IMR-90 (cell line): Measurements from ENCODE around the gene RFPL1. TPM values are rescaled to one million over a fixed set of nuclear protein-coding genes. Genes with fewer than 3 reads are reported as not detected.

Experiments
- ATAC-seq: fragments of 200-7000 bp; cut with Tn5 transposase; 2 replicates; pipeline ENCODE4 v1.9.1; 2020; ENCODE audit warnings: low read depth, mild to moderate bottlenecking, moderate library complexity
- BruUV-seq: library from RNA; stranded (reverse); fragments of 400-500 nt; replicated peaks from 2 replicates; lab custom pipeline; 2021; lab: Mats Ljungman, UMichigan
- CTCF ChIA-PET: fragments of 300-600 bp; formaldehyde crosslinking; extraction: SDS; loops from one replicate; lab custom pipeline; 2021; ENCODE audit warnings: antibody characterized with exemption; lab: Yijun Ruan, JAX
- POLR2A ChIA-PET: fragments of 300-600 bp; sonication (Branson Sonifier 250); formaldehyde crosslinking; loops from one replicate; lab custom pipeline; 2022; ENCODE audit warnings: antibody characterized with exemption; ENCODE audit not compliant: unreplicated experiment; lab: Charles Lee
- DNase-seq: peaks from one replicate; pipeline ENCODE4 v3.0.0; 2013
- H2AFZ ChIP-seq: replicated peaks from 2 replicates; pipeline ENCODE3; 2013; ENCODE audit warnings: low read length, mild to moderate bottlenecking; ENCODE audit not compliant: poor library complexity
- H2AK5ac ChIP-seq: 2 replicates; pipeline ENCODE4 v1.6.1; 2013; ENCODE audit warnings: low read depth, low read length, inconsistent platforms
- H2AK9ac ChIP-seq: replicated peaks from 2 replicates; pipeline ENCODE3; 2013; ENCODE audit warnings: mild to moderate bottlenecking, low read depth, low read length, moderate library complexity; ENCODE audit not compliant: poor library complexity
- H2BK120ac ChIP-seq: 2 replicates; pipeline ENCODE4 v1.6.1; 2013; ENCODE audit warnings: low read depth, low read length, inconsistent platforms
- H2BK15ac ChIP-seq: 3 replicates; pipeline ENCODE4 v1.6.1; 2013; ENCODE audit warnings: low read depth, low read length, inconsistent platforms
- H2BK20ac ChIP-seq: 2 replicates; pipeline ENCODE4 v1.6.1; 2013; ENCODE audit warnings: low read depth, mild to moderate bottlenecking, inconsistent platforms, low read length, moderate library complexity
- H2BK5ac ChIP-seq: 2 replicates; pipeline ENCODE4 v1.6.1; 2013; ENCODE audit warnings: mild to moderate bottlenecking, low read depth, low read length, inconsistent platforms; ENCODE audit not compliant: poor library complexity, severe bottlenecking
- H3K14ac ChIP-seq: replicated peaks from 2 replicates; pipeline ENCODE4 v1.6.1; 2013; ENCODE audit warnings: low read depth, low read length, inconsistent platforms
- H3K18ac ChIP-seq: 2 replicates; pipeline ENCODE4 v1.6.1; 2013; ENCODE audit warnings: low read depth, low read length, control low read depth
- H3K23ac ChIP-seq: 2 replicates; pipeline ENCODE4 v1.6.1; 2013; ENCODE audit warnings: low read depth, low read length, inconsistent platforms
- H3K27ac ChIP-seq: 2 replicates; pipeline ENCODE4 v1.5.1; 2013; ENCODE audit warnings: mild to moderate bottlenecking, control low read depth, low read length; ENCODE audit not compliant: insufficient read depth
- H3K27me3 ChIP-seq: 2 replicates; pipeline ENCODE4 v1.6.1; 2013; ENCODE audit warnings: low read length; ENCODE audit not compliant: control insufficient read depth, insufficient read depth
- H3K36me3 ChIP-seq: 2 replicates; pipeline ENCODE4 v1.6.1; 2013; ENCODE audit warnings: low read length, mixed read lengths; ENCODE audit not compliant: control insufficient read depth, insufficient read depth
- H3K4ac ChIP-seq: 2 replicates; pipeline ENCODE4 v1.6.1; 2013; ENCODE audit warnings: low read depth, low read length, inconsistent platforms
- H3K4me1 ChIP-seq: 2 replicates; pipeline ENCODE4 v1.6.1; 2013; ENCODE audit warnings: low read length, mixed read lengths; ENCODE audit not compliant: control insufficient read depth, insufficient read depth
- H3K4me2 ChIP-seq: 2 replicates; pipeline ENCODE4 v1.6.1; 2013; ENCODE audit warnings: low read depth, mild to moderate bottlenecking, control low read depth, low read length, moderate library complexity
- H3K4me3 ChIP-seq: 2 replicates; pipeline ENCODE4 v1.5.1; 2013; ENCODE audit warnings: low read depth, mild to moderate bottlenecking, control low read depth, low read length, moderate library complexity; ENCODE audit not compliant: insufficient read depth
- H3K56ac ChIP-seq: 2 replicates; pipeline ENCODE4 v1.6.1; 2013; ENCODE audit warnings: low read length, inconsistent platforms; ENCODE audit not compliant: insufficient read depth; ENCODE audit errors: extremely low read depth
- H3K79me1 ChIP-seq, 2 experiments: 2 replicates each; pipeline ENCODE4 v1.6.1; 2013; ENCODE audit warnings: low read length in 2 of 2, inconsistent platforms in 1 of 2, low read depth in 1 of 2
- H3K9ac ChIP-seq: 2 replicates; pipeline ENCODE4 v1.6.1; 2013; ENCODE audit warnings: low read depth, low read length, control low read depth
- H3K9me1 ChIP-seq: 2 replicates; pipeline ENCODE4 v1.6.1; 2013; ENCODE audit warnings: low read length, inconsistent platforms; ENCODE audit not compliant: insufficient read depth
- H3K9me3 ChIP-seq: 2 replicates; pipeline ENCODE4 v1.6.1; 2013; ENCODE audit warnings: low read length; ENCODE audit not compliant: control insufficient read depth, insufficient read depth
- H4K20me1 ChIP-seq: 2 replicates; pipeline ENCODE4 v1.6.1; 2013; ENCODE audit warnings: low read length, inconsistent platforms; ENCODE audit not compliant: insufficient read depth
- H4K5ac ChIP-seq: 2 replicates; pipeline ENCODE4 v1.6.1; 2013; ENCODE audit warnings: mild to moderate bottlenecking, low read depth, low read length, control low read depth
- H4K8ac ChIP-seq, 2 experiments: 2 replicates each; pipeline ENCODE4 v1.6.1; 2013; ENCODE audit warnings: low read depth in 2 of 2, low read length in 2 of 2, control low read depth in 1 of 2, inconsistent platforms in 1 of 2
- H4K91ac ChIP-seq: 2 replicates; pipeline ENCODE4 v1.6.1; 2013; ENCODE audit warnings: low read depth, low read length, inconsistent platforms; ENCODE audit not compliant: insufficient read depth
- BHLHE40 ChIP-seq: fragments of 150-350 bp; IDR thresholded peaks from 2 replicates; pipeline ENCODE4 v1.6.1; 2016; ENCODE audit warnings: mild to moderate bottlenecking, low read depth, low read length
- CEBPB ChIP-seq: IDR thresholded peaks from 2 replicates; pipeline ENCODE4 v1.6.1; 2012; ENCODE audit warnings: low read depth, low read length, improper control_type of control experiment
- CHD1 ChIP-seq: IDR thresholded peaks from 2 replicates; pipeline ENCODE4 v1.6.1; 2012; ENCODE audit warnings: low read depth, low read length, improper control_type of control experiment
- FOS ChIP-seq: fragments of 150-350 bp; IDR thresholded peaks from 2 replicates; pipeline ENCODE4 v1.6.1; 2016; ENCODE audit warnings: low read depth, low read length
- MAFK ChIP-seq: IDR thresholded peaks from 2 replicates; pipeline ENCODE4 v1.6.1; 2012; ENCODE audit warnings: low read depth, low read length, improper control_type of control experiment
- MAZ ChIP-seq: IDR thresholded peaks from 2 replicates; pipeline ENCODE4 v1.6.1; 2012; ENCODE audit warnings: low read depth, mild to moderate bottlenecking, low read length, improper control_type of control experiment, moderate library complexity, borderline replicate concordance
- MXI1 ChIP-seq: IDR thresholded peaks from 2 replicates; pipeline ENCODE4 v1.6.1; 2012; ENCODE audit warnings: low read depth, mild to moderate bottlenecking, low read length, moderate library complexity, borderline replicate concordance
- NFE2L2 ChIP-seq: fragments of 150-350 bp; IDR thresholded peaks from 2 replicates; pipeline ENCODE4 v1.6.1; 2016; ENCODE audit warnings: low read depth, mild to moderate bottlenecking, low read length
- POLR2A ChIP-seq: IDR thresholded peaks from 2 replicates; pipeline ENCODE4 v1.6.1; 2012; ENCODE audit warnings: mild to moderate bottlenecking, low read depth, low read length
- RAD21 ChIP-seq: IDR thresholded peaks from 2 replicates; pipeline ENCODE4 v1.6.1; 2012; ENCODE audit warnings: low read length, improper control_type of control experiment
- RCOR1 ChIP-seq: IDR thresholded peaks from 2 replicates; pipeline ENCODE4 v1.6.1; 2012; ENCODE audit warnings: mild to moderate bottlenecking, low read length, improper control_type of control experiment; ENCODE audit not compliant: insufficient replicate concordance
- RFX5 ChIP-seq: IDR thresholded peaks from 2 replicates; pipeline ENCODE4 v1.8.0; 2012; ENCODE audit warnings: low read depth, mild to moderate bottlenecking, low read length, moderate library complexity
- SMC3 ChIP-seq: fragments of 150-350 bp; IDR thresholded peaks from 2 replicates; pipeline ENCODE4 v1.6.1; 2016; ENCODE audit warnings: low read depth, mild to moderate bottlenecking, antibody characterized with exemption, low read length, moderate library complexity
- WGBS, 2 experiments: methylation state at CpG; one replicate each; pipeline versions ENCODE4 v1.1.5 to v1.1.7; 2013; ENCODE audit warnings: missing lambda C conversion rate in 2 of 2; ENCODE audit not compliant: insufficient read length in 1 of 2; ENCODE audit errors: extremely low coverage in 2 of 2; 5-methylcytosine and 5-hydroxymethylcytosine counted together
- dilution Hi-C: fragments of 300-500 bp; cut with HindIII; formaldehyde crosslinking; loops from one replicate; pipeline ENCODE4 v1.14.3; 2018; ENCODE audit warnings: low sequenced_read_pairs; ENCODE audit not compliant: unreplicated experiment
- in situ Hi-C: fragments of 300-500 bp; cut with MboI; formaldehyde crosslinking; loops from 3 replicates; pipeline ENCODE4 v1.14.3; 2019; ENCODE audit warnings: low sequenced_read_pairs, inconsistent platforms, mixed read lengths
- intact Hi-C: fragments of 100-400 bp; cut with micrococcal nuclease; formaldehyde crosslinking; loops from 2 replicates; pipeline ENCODE4 v1.10.0; 2022
- polyA plus RNA-seq, 3 experiments: library from polyadenylated mRNA; depleted of rRNA; stranded (reverse); fragments of >200 nt; gene quantifications; 2 replicates each; pipeline ENCODE4 v1.2.3, GENCODE V29; 2012; ENCODE audit warnings: low replicate concordance in 1 of 3
- total RNA-seq: library from RNA; depleted of rRNA; stranded (reverse); fragments of >200 nt; gene quantifications from 2 replicates; pipeline ENCODE4 v1.2.3, GENCODE V29; 2012
- TF ChIP-seq, protein P1 (sequence below): fragments of 150-350 bp; IDR thresholded peaks from 2 replicates; pipeline ENCODE4 v1.6.1; 2016; ENCODE audit warnings: low read depth, mild to moderate bottlenecking, low read length, moderate library complexity, borderline replicate concordance
- TF ChIP-seq, protein P2 (sequence below): fragments of 150-350 bp; IDR thresholded peaks from 2 replicates; pipeline ENCODE4 v1.6.1; 2017; ENCODE audit warnings: mild to moderate bottlenecking, antibody characterized with exemption, low read length, low read depth
- TF ChIP-seq, protein P3 (sequence below): conservative IDR thresholded peaks from 2 replicates; pipeline ENCODE4 v1.5.1; 2012; ENCODE audit warnings: mild to moderate bottlenecking, low read depth, low read length, improper control_type of control experiment

The RFPL1 gene
- total and polyA plus RNA-seq, 2 of the 4 experiments (the other 2 are of a cell fraction) = not detected

DNA sequence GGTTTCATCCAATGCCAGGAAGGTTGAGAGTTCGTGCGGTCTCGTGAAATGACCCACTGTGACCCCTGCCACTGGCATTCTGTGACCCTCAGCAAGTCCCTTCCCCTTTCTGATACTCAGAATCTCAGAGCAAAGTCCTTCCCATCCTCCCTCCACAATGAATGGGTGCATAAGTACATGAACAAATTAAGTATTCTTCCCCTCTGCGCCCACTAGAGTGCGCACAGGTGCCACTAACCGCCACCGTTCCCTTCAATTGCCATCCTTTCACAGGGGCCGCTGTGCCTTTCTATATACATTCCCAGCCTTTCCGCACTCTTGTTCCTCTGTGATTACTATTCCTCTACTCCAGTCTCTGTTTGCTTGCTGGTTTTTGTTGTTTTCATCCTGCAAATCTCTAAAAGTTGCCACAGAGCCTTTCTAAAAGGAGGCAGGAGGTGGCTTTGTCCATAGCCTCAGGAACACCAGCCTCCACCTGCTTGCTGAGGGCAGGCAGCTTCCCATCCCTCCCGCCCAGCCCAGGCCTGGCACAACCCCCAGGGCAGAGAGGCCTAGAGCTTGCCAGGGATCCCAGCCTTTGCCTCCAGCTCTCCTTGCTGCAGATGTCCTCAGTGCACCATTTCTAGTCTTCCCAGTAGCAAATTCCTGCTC lies 43.3 kb upstream of the RFPL1 start:
- Histone ChIP-seq H3K14ac (no peak overlapping the region), H3K9ac (no peak overlapping the region), H3K79me1 (no peaks in the 10 kb centered on the region), H3K4me1 (no peaks in the 10 kb centered on the region), H2AK9ac (no peak overlapping the region), H3K36me3 (no peaks in the 10 kb centered on the region), H3K56ac (no peak overlapping the region), H3K4ac (no peak overlapping the region), H4K5ac (no peak overlapping the region), H2BK15ac (no peak overlapping the region), H3K9me3 (no peaks in the 10 kb centered on the region), H3K27me3 (peaks cover 11% of the 10 kb centered on the region), H2AFZ (peak overlapping the region; percentile 54), H3K4me2 (no peak overlapping the region), H2BK20ac (no peak overlapping the region), H3K4me3 (no peak overlapping the region), H3K23ac (no peak overlapping the region), H4K8ac (no peak overlapping the region), H2AK5ac (no peak overlapping the region), H4K91ac (no peak overlapping the region), H4K20me1 (no peaks in the 10 kb centered on the region), H3K27ac (no peak overlapping the region), H3K9me1 (no peaks in the 10 kb centered on the region), H2BK120ac (no peak overlapping the region), H2BK5ac (no peak overlapping the region), H3K18ac (no peak overlapping the region)
- in situ Hi-C loops (loop anchor here (10.0 kb wide), 1 partner anchor 110 kb away; no protein-coding TSS in a partner anchor), dilution Hi-C loops (no loop called here), intact Hi-C loops (loop anchor here (1.0 kb wide), 3 partner anchors 109 to 694 kb away; no protein-coding TSS in a partner anchor)
- WGBS, 2 experiments = 6% methylated on average over 6 of the region's 10 CpGs; no CpG with 5 or more reads in 1 of the 2 experiments
- BruUV-seq = no TSS peak
- TF ChIP-seq RCOR1 (no peak), MAFK (no peak), SMC3 (peak; percentile 80), CHD1 (no peak), CEBPB (no peak), MAZ (no peak), RAD21 (peak; percentile 91), POLR2A (no peak), MXI1 (no peak), BHLHE40 (no peak), NFE2L2 (no peak), RFX5 (no peak), FOS (no peak)
- TF ChIP-seq, protein P1, sequence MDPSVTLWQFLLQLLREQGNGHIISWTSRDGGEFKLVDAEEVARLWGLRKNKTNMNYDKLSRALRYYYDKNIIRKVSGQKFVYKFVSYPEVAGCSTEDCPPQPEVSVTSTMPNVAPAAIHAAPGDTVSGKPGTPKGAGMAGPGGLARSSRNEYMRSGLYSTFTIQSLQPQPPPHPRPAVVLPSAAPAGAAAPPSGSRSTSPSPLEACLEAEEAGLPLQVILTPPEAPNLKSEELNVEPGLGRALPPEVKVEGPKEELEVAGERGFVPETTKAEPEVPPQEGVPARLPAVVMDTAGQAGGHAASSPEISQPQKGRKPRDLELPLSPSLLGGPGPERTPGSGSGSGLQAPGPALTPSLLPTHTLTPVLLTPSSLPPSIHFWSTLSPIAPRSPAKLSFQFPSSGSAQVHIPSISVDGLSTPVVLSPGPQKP = no peak
- TF ChIP-seq, protein P2, sequence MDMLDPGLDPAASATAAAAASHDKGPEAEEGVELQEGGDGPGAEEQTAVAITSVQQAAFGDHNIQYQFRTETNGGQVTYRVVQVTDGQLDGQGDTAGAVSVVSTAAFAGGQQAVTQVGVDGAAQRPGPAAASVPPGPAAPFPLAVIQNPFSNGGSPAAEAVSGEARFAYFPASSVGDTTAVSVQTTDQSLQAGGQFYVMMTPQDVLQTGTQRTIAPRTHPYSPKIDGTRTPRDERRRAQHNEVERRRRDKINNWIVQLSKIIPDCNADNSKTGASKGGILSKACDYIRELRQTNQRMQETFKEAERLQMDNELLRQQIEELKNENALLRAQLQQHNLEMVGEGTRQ = no peak
- TF ChIP-seq, protein P3, sequence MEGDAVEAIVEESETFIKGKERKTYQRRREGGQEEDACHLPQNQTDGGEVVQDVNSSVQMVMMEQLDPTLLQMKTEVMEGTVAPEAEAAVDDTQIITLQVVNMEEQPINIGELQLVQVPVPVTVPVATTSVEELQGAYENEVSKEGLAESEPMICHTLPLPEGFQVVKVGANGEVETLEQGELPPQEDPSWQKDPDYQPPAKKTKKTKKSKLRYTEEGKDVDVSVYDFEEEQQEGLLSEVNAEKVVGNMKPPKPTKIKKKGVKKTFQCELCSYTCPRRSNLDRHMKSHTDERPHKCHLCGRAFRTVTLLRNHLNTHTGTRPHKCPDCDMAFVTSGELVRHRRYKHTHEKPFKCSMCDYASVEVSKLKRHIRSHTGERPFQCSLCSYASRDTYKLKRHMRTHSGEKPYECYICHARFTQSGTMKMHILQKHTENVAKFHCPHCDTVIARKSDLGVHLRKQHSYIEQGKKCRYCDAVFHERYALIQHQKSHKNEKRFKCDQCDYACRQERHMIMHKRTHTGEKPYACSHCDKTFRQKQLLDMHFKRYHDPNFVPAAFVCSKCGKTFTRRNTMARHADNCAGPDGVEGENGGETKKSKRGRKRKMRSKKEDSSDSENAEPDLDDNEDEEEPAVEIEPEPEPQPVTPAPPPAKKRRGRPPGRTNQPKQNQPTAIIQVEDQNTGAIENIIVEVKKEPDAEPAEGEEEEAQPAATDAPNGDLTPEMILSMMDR = peak; percentile 92
- CTCF ChIA-PET = no interaction called here
- ATAC-seq (peak; percentile 100), DNase-seq (peak; percentile 72)
- POLR2A ChIA-PET = no interaction called here
